ENCODE results near the gene AAK1.
"Not testable (repeated sequence)": the region's sequence is repeated elsewhere in the genome, so short reads cannot be mapped to it uniquely, and the experiment has no call there.

AAK1 gene

GRCh38 chr2:69624611-69625010 lies 18.9 kb downstream of the AAK1 start:
- DNase-seq (ENCODE audit: low spot score): no peak

- no peak for DNase-seq (ENCODE audit: low spot score)
Measured at GRCh38 chr2:69624131-69624530, 19.4 kb downstream of the AAK1 start.

GRCh38 chr2:69623236-69623635 lies 20.3 kb downstream of the AAK1 start:
- no peak for DNase-seq (ENCODE audit: low spot score)

- DNase-seq (ENCODE audit: low spot score): not testable (repeated sequence)
Measured at GRCh38 chr2:69622805-69623204, 20.7 kb downstream of the AAK1 start.

GRCh38 chr2:69622017-69622540 lies 21.5 kb downstream of the AAK1 start:
- DNase-seq (ENCODE audit: low spot score): not testable (repeated sequence)

GRCh38 chr2:69621440-69621839 lies 22.1 kb downstream of the AAK1 start:
- no peak for DNase-seq (ENCODE audit: low spot score)

- DNase-seq (ENCODE audit: low spot score): no peak
Measured at GRCh38 chr2:69620870-69621269, 22.7 kb downstream of the AAK1 start.

- DNase-seq (ENCODE audit: low spot score): no peak
Measured at GRCh38 chr2:69619725-69620124, 23.8 kb downstream of the AAK1 start.

- DNase-seq (ENCODE audit: low spot score): no peak
Measured at GRCh38 chr2:69618362-69618761, 25.2 kb downstream of the AAK1 start.

- DNase-seq (ENCODE audit: low spot score): no peak
Measured at GRCh38 chr2:69617744-69618143, 25.8 kb downstream of the AAK1 start.

- peak; percentile 49 for DNase-seq (ENCODE audit: low spot score)
Measured at GRCh38 chr2:69616755-69617154, 26.8 kb downstream of the AAK1 start.

GRCh38 chr2:69615969-69616368 lies 27.6 kb downstream of the AAK1 start:
- no peak for DNase-seq (ENCODE audit: low spot score)

GRCh38 chr2:69615078-69615625 lies 28.4 kb downstream of the AAK1 start:
- no peak for DNase-seq (ENCODE audit: low spot score)

GRCh38 chr2:69612707-69613106 lies 30.8 kb downstream of the AAK1 start:
- no peak for DNase-seq (ENCODE audit: low spot score)

GRCh38 chr2:69612200-69612599 lies 31.3 kb downstream of the AAK1 start:
- DNase-seq (ENCODE audit: low spot score): no peak

GRCh38 chr2:69608109-69608508 lies 35.4 kb downstream of the AAK1 start:
- DNase-seq (ENCODE audit: low spot score): no peak

GRCh38 chr2:69606771-69607170 lies 36.8 kb downstream of the AAK1 start:
- not testable (repeated sequence) for DNase-seq (ENCODE audit: low spot score)

- DNase-seq (ENCODE audit: low spot score): no peak
Measured at GRCh38 chr2:69605284-69605683, 38.3 kb downstream of the AAK1 start.

GRCh38 chr2:69604836-69605235 lies 38.7 kb downstream of the AAK1 start:
- DNase-seq (ENCODE audit: low spot score): no peak

GRCh38 chr2:69604026-69604678 lies 39.4 kb downstream of the AAK1 start:
- no peak for DNase-seq (ENCODE audit: low spot score)

GRCh38 chr2:69603146-69603743 lies 40.3 kb downstream of the AAK1 start:
- DNase-seq (ENCODE audit: low spot score): no peak

- DNase-seq (ENCODE audit: low spot score): peak; percentile 49
Measured at GRCh38 chr2:69601179-69601612, 42.3 kb downstream of the AAK1 start.

GRCh38 chr2:69600425-69600824 lies 43.1 kb downstream of the AAK1 start:
- DNase-seq (ENCODE audit: low spot score): no peak
